Endothelial cell (in vitro differentiated cells): Measurements from ENCODE around the gene IBA57. TPM values are rescaled to one million over a fixed set of nuclear protein-coding genes. Genes with fewer than 3 reads are reported as not detected.

Experiments used
- DNase-seq: peaks from one replicate; pipeline ENCODE4 v3.0.0; 2021; ENCODE audit warnings: low spot score
- H3K27ac Mint-ChIP-seq: one replicate; pipeline ENCODE4 v1.8.0; 2021; ENCODE audit warnings: mixed read lengths, inconsistent platforms; ENCODE audit not compliant: unreplicated experiment
- H3K27me3 Mint-ChIP-seq: one replicate; pipeline ENCODE4 v1.8.0; 2021; ENCODE audit warnings: mild to moderate bottlenecking, moderate library complexity, mixed read lengths, inconsistent platforms; ENCODE audit not compliant: unreplicated experiment
- H3K36me3 Mint-ChIP-seq: one replicate; pipeline ENCODE4 v1.8.0; 2021; ENCODE audit warnings: mild to moderate bottlenecking, low read depth, mixed read lengths, inconsistent platforms; ENCODE audit not compliant: unreplicated experiment
- H3K4me1 Mint-ChIP-seq: one replicate; pipeline ENCODE4 v1.8.0; 2021; ENCODE audit warnings: mild to moderate bottlenecking, mixed read lengths, inconsistent platforms; ENCODE audit not compliant: unreplicated experiment
- H3K4me3 Mint-ChIP-seq: one replicate; pipeline ENCODE4 v1.8.0; 2021; ENCODE audit warnings: mild to moderate bottlenecking, mixed read lengths, inconsistent platforms; ENCODE audit not compliant: unreplicated experiment
- H3K9me3 Mint-ChIP-seq: one replicate; pipeline ENCODE4 v1.8.0; 2021; ENCODE audit warnings: mixed read lengths, inconsistent platforms; ENCODE audit not compliant: unreplicated experiment
- CTCF ChIP-seq: fragments of 200-600 bp; sonication (generic); IDR thresholded peaks from one replicate; pipeline ENCODE4 v1.5.0; 2021; ENCODE audit warnings: antibody characterized with exemption; ENCODE audit not compliant: unreplicated experiment
- total RNA-seq: library from RNA; stranded (reverse); fragmentation: NEBNext Ultra II Directional; extraction: Animal tissue kit (Norgen Biotek cat#: 25700); gene quantifications from one replicate; pipeline ENCODE4 v1.2.1, GENCODE V29; 2021; ENCODE audit not compliant: unreplicated experiment

The IBA57 gene
- total RNA-seq, 1 donor from 2014 or later = 11.5 TPM

DNA sequence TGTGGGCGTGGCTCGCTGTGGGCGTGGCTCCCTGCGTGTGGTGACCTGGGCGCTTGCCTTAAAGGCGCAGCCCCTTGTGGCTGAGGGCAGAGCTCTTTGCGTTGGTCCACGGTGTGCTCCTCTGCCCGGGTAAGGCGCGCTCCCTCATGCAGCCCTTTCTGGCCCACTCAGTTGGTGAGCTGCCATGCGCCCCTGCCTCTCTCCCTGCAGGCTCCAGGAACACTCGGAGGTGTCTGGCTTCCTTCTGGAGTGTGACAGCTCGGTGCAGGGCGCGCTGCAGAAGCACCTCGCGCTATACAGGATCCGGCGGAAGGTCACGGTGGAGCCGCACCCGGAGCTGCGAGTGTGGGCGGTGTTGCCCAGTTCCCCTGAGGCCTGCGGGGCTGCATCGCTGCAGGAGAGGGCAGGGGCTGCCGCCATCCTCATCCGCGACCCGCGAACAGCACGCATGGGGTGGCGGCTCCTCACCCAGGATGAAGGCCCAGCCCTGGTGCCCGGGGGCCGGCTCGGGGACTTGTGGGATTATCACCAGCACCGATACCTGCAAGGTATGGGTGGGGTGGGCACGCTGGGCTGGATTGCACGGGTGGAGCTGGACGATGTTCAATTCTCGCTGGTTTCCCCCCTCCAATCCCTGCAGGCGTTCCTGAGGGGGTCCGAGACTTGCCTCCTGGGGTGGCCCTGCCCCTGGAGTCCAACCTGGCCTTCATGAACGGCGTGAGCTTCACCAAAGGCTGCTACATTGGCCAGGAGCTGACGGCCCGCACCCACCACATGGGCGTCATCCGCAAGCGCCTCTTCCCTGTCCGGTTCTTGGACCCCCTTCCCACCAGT is 9.1 kb downstream of the IBA57 start:
- Mint-ChIP-seq H3K4me1 (peaks cover 3% of the 10 kb centered on the region), H3K27me3 (peaks cover 8% of the 10 kb centered on the region), H3K9me3 (no peaks in the 10 kb centered on the region), H3K27ac (no peak overlapping the region), H3K36me3 (peaks cover 10% of the 10 kb centered on the region), H3K4me3 (no peak overlapping the region)
- TF ChIP-seq CTCF = no peak
- DNase-seq = no peak

DNA sequence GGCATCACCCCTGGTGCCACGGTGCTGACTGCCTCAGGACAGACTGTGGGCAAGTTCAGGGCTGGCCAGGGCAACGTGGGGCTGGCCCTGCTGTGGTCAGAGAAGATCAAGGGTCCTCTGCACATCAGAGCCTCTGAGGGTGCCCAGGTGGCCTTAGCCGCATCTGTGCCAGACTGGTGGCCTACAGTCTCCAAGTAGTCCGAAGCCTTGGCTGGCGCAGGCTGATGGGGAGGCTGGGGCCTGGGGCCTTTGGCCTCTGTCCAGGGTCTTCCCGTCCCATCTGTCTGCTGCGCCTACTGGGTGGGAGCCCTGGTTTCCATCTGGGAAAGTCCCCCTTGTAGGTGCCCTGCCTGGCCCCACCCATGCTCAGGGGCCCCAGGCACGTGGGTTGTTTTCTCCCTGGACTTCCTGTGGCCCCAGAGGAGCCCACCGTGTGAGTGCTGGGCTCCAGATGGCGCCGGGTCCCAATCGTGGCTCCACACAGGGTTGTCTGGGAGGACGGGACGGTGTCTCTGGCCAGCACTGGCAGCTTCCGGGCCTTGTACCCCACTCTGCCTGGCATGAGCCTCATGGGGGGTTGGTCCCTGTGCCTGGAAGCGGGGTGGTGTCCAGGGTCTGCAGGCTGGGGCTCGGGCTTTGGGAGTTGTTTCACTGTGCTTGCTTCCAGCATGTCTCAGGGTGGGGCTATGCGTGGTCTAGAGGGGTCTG is 9.9 kb downstream of the IBA57 start:
- H3K4me3 Mint-ChIP-seq = no peak overlapping the region
- H3K9me3 Mint-ChIP-seq = no peaks in the 10 kb centered on the region
- H3K4me1 Mint-ChIP-seq = peaks cover 3% of the 10 kb centered on the region
- DNase-seq = no peak
- peaks cover 10% of the 10 kb centered on the region for H3K36me3 Mint-ChIP-seq
- TF ChIP-seq CTCF = no peak
- H3K27ac Mint-ChIP-seq = no peak overlapping the region
- peaks cover 8% of the 10 kb centered on the region for H3K27me3 Mint-ChIP-seq

DNA sequence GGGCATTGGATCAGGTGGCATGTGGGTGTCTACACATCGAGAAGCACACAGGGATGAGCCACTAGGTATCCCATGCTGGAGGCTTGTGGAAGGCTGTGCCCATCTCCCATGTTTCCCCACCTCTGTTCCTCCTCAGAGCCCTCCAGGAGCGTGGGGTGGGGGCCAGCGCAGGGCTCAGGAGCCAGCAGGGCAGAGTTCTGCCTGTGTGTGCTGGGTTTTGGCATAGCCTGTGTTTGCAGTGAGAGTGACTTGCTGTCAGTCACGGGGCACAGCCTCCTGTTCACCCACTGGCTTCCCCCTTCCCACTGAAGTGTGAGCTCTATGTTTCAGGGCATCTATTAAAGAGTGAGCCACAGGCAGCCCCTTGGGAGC is 10.4 kb downstream of the IBA57 start:
- no peaks in the 10 kb centered on the region for H3K9me3 Mint-ChIP-seq
- H3K27me3 Mint-ChIP-seq = peaks cover 8% of the 10 kb centered on the region
- no peak for TF ChIP-seq CTCF
- H3K4me1 Mint-ChIP-seq = peaks cover 3% of the 10 kb centered on the region
- peaks cover 10% of the 10 kb centered on the region for H3K36me3 Mint-ChIP-seq
- H3K27ac Mint-ChIP-seq = no peak overlapping the region
- no peak overlapping the region for H3K4me3 Mint-ChIP-seq
- no peak for DNase-seq

DNA sequence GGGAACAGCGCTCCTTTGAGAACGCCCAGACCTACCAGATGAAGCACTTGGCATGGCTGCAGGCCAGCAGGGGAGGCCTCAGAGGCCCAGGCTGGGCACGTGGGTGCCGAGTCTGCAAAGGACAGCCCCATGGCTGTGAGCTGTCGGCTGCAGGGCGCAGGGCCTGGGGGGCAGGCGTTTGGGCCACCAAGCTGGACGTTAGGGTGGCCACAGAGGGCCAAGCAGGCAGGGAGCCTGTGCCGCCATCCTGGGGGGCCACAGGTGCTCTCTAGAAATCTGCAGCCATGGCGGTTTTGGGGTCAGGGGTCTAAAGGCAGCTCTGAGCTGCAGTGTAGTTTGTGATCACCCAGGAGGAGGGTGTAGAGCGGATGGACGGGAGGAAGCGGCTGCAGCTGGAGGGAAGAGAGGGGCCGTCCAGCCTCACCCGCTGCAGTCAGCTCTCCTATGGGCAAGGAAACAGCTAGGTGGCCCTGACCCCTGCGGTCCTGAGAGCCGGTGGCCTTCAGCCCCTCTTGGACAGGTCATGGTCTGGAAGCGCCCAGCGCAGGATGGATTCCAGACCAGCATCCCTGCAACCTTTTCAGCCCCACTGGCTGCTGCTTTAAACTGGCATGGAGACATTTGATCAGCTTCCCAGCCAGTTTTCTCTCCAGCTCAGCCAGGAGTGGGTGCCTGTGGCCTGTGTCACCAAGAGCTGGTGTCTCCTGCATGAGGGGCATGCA is 11.0 kb downstream of the IBA57 start:
- no peak for DNase-seq
- no peak for TF ChIP-seq CTCF
- H3K27ac Mint-ChIP-seq = no peak overlapping the region
- H3K27me3 Mint-ChIP-seq = peaks cover 7% of the 10 kb centered on the region
- peaks cover 9% of the 10 kb centered on the region for H3K36me3 Mint-ChIP-seq
- no peak overlapping the region for H3K4me3 Mint-ChIP-seq
- H3K4me1 Mint-ChIP-seq = peaks cover 3% of the 10 kb centered on the region
- H3K9me3 Mint-ChIP-seq = no peaks in the 10 kb centered on the region
